ENCODE results near the gene LIPK.

DNA sequence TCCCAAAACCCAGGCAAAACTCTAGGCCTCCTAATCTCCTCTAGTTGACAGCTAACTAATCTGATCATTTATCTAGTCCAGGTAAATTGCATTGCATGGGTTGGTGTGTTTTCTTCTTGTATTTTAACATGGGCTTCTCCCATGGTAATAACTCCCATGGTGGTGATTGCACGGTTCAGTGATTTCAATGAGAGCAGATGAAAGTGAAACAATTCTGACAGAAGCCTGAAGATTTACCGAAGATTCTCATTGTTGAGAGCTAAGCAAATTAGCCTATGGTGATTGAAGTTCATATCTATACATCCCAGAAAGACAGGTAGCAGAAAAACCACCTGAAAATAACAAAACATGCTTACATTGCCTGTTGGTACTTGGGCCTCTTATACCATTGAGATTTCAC, 27.2 kb downstream of the LIPK start:
- TF ChIP-seq, protein P1, sequence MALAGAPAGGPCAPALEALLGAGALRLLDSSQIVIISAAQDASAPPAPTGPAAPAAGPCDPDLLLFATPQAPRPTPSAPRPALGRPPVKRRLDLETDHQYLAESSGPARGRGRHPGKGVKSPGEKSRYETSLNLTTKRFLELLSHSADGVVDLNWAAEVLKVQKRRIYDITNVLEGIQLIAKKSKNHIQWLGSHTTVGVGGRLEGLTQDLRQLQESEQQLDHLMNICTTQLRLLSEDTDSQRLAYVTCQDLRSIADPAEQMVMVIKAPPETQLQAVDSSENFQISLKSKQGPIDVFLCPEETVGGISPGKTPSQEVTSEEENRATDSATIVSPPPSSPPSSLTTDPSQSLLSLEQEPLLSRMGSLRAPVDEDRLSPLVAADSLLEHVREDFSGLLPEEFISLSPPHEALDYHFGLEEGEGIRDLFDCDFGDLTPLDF (CRISPR knock-in tag; IDR thresholded peaks at IDR 0.05), result no peak
- TF ChIP-seq, protein P2, sequence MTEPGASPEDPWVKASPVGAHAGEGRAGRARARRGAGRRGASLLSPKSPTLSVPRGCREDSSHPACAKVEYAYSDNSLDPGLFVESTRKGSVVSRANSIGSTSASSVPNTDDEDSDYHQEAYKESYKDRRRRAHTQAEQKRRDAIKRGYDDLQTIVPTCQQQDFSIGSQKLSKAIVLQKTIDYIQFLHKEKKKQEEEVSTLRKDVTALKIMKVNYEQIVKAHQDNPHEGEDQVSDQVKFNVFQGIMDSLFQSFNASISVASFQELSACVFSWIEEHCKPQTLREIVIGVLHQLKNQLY (CRISPR knock-in tag; conservative IDR thresholded peaks at IDR 0.05), result no peak
- TF ChIP-seq, protein P3, sequence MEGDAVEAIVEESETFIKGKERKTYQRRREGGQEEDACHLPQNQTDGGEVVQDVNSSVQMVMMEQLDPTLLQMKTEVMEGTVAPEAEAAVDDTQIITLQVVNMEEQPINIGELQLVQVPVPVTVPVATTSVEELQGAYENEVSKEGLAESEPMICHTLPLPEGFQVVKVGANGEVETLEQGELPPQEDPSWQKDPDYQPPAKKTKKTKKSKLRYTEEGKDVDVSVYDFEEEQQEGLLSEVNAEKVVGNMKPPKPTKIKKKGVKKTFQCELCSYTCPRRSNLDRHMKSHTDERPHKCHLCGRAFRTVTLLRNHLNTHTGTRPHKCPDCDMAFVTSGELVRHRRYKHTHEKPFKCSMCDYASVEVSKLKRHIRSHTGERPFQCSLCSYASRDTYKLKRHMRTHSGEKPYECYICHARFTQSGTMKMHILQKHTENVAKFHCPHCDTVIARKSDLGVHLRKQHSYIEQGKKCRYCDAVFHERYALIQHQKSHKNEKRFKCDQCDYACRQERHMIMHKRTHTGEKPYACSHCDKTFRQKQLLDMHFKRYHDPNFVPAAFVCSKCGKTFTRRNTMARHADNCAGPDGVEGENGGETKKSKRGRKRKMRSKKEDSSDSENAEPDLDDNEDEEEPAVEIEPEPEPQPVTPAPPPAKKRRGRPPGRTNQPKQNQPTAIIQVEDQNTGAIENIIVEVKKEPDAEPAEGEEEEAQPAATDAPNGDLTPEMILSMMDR (IDR thresholded peaks at IDR 0.05 in 2 of 3, conservative IDR thresholded peaks at IDR 0.05 in 1 of 3; ENCODE audit: insufficient read depth in 2 of 3, low read depth in 1 of 3, low read length in 3 of 3), result no peak
- TF ChIP-seq RBM22 (IDR thresholded peaks at IDR 0.05; ENCODE audit: low read depth, low read length, poor library complexity, severe bottlenecking) (no peak), POU5F1 (IDR thresholded peaks at IDR 0.05; ENCODE audit: borderline replicate concordance, low read depth, low read length, partially characterized antibody) (no peak), RNF219 (CRISPR knock-in tag; IDR thresholded peaks at IDR 0.05) (no peak), FOSL1 (tag; conservative IDR thresholded peaks at IDR 0.05) (no peak), SMARCA5 (IDR thresholded peaks at IDR 0.05) (no peak), NR2F6 (CRISPR knock-in tag; IDR thresholded peaks at IDR 0.05) (no peak), BCL6 (CRISPR knock-in tag; IDR thresholded peaks at IDR 0.05) (no peak), IRF1 (CRISPR knock-in tag; IDR thresholded peaks at IDR 0.05; ENCODE audit: borderline replicate concordance) (no peak)
- TF ChIP-seq, protein P4, sequence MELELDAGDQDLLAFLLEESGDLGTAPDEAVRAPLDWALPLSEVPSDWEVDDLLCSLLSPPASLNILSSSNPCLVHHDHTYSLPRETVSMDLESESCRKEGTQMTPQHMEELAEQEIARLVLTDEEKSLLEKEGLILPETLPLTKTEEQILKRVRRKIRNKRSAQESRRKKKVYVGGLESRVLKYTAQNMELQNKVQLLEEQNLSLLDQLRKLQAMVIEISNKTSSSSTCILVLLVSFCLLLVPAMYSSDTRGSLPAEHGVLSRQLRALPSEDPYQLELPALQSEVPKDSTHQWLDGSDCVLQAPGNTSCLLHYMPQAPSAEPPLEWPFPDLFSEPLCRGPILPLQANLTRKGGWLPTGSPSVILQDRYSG (tag; conservative IDR thresholded peaks at IDR 0.05; ENCODE audit: low read depth), result no peak
- TF ChIP-seq, protein P5, sequence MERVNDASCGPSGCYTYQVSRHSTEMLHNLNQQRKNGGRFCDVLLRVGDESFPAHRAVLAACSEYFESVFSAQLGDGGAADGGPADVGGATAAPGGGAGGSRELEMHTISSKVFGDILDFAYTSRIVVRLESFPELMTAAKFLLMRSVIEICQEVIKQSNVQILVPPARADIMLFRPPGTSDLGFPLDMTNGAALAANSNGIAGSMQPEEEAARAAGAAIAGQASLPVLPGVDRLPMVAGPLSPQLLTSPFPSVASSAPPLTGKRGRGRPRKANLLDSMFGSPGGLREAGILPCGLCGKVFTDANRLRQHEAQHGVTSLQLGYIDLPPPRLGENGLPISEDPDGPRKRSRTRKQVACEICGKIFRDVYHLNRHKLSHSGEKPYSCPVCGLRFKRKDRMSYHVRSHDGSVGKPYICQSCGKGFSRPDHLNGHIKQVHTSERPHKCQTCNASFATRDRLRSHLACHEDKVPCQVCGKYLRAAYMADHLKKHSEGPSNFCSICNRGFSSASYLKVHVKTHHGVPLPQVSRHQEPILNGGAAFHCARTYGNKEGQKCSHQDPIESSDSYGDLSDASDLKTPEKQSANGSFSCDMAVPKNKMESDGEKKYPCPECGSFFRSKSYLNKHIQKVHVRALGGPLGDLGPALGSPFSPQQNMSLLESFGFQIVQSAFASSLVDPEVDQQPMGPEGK (CRISPR knock-in tag; IDR thresholded peaks at IDR 0.05; ENCODE audit: borderline replicate concordance), result no peak
- TF ChIP-seq, protein P6, sequence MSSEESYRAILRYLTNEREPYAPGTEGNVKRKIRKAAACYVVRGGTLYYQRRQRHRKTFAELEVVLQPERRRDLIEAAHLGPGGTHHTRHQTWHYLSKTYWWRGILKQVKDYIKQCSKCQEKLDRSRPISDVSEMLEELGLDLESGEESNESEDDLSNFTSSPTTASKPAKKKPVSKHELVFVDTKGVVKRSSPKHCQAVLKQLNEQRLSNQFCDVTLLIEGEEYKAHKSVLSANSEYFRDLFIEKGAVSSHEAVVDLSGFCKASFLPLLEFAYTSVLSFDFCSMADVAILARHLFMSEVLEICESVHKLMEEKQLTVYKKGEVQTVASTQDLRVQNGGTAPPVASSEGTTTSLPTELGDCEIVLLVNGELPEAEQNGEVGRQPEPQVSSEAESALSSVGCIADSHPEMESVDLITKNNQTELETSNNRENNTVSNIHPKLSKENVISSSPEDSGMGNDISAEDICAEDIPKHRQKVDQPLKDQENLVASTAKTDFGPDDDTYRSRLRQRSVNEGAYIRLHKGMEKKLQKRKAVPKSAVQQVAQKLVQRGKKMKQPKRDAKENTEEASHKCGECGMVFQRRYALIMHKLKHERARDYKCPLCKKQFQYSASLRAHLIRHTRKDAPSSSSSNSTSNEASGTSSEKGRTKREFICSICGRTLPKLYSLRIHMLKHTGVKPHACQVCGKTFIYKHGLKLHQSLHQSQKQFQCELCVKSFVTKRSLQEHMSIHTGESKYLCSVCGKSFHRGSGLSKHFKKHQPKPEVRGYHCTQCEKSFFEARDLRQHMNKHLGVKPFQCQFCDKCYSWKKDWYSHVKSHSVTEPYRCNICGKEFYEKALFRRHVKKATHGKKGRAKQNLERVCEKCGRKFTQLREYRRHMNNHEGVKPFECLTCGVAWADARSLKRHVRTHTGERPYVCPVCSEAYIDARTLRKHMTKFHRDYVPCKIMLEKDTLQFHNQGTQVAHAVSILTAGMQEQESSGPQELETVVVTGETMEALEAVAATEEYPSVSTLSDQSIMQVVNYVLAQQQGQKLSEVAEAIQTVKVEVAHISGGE (CRISPR knock-in tag; IDR thresholded peaks at IDR 0.05), result no peak

All from K562 (cell line).